Right cardiac atrium (tissue), 5 donors: ENCODE results near the gene FKBP6. TPM values are rescaled to one million over a fixed set of nuclear protein-coding genes. Genes with fewer than 3 reads are reported as not detected.
A peak's percentile ranks its signal among the peaks of the same experiment; 100 is the strongest.
"Not testable (repeated sequence)": the region's sequence is repeated elsewhere in the genome, so short reads cannot be mapped to it uniquely, and the experiment has no call there.

Source experiments
- ATAC-seq, 2 donors: fragments of 200-7000 bp; cut with Tn5 transposase; one replicate each; pipeline versions ENCODE4 v1.8.0 to v1.9.1; 2020; ENCODE audit warnings: moderate library complexity in 2 of 2, mild to moderate bottlenecking in 1 of 2
- DNase-seq, 3 donors: peaks; one replicate each; pipeline ENCODE4 v3.0.0-alpha.2; 2020
- H3K27ac ChIP-seq: one replicate; pipeline ENCODE4 v1.5.1; 2013; ENCODE audit warnings: mild to moderate bottlenecking, low read length, control low read depth, moderate library complexity
- H3K27me3 ChIP-seq: one replicate; pipeline ENCODE4 v1.6.1; 2013; ENCODE audit not compliant: control insufficient read depth, insufficient read depth
- H3K4me1 ChIP-seq: one replicate; pipeline ENCODE4 v1.6.1; 2013; ENCODE audit warnings: low read length; ENCODE audit not compliant: control insufficient read depth, insufficient read depth
- H3K4me3 ChIP-seq: one replicate; pipeline ENCODE4 v1.5.1; 2013; ENCODE audit warnings: low read length, control low read depth
- H3K9me3 ChIP-seq: one replicate; pipeline ENCODE4 v1.6.1; 2013; ENCODE audit warnings: low read length; ENCODE audit not compliant: control insufficient read depth
- WGBS: extraction: QIAGEN DNeasy Blood & Tissue Kit; methylation state at CpG from one replicate; pipeline ENCODE4 v1.1.7; 2013; 5-methylcytosine and 5-hydroxymethylcytosine counted together
- intact Hi-C, 4 donors: fragments of 100-400 bp; cut with DNase I; formaldehyde crosslinking; loops; one replicate each; pipeline versions ENCODE4 v1.11.0 to v1.14.0; 2022 to 2023
- long read RNA-seq, 4 donors: library from polyadenylated mRNA; unstranded; transcript quantifications; one replicate each; pipeline ENCODE4 v2.0.0, GENCODE V29; 2020 to 2021
- polyA plus RNA-seq: library from polyadenylated mRNA; stranded (reverse); fragments of 200-250 nt; gene quantifications from one replicate; pipeline ENCODE4 v1.2.3, GENCODE V29; 2013
- total RNA-seq, 4 donors: library from RNA; stranded (reverse); fragmentation: NEBNext Ultra II Directional; extraction: Animal tissue kit (Norgen Biotek cat#: 25700); gene quantifications; one replicate each; pipeline ENCODE4 v1.2.1, GENCODE V29; 2021
- donor health status: healthy with polysubstance abuse.
- donor health status: DM: no; HTN: yes; CAD: no.
- donor health status: DM: no; HTN: no; CAD: no.
- donor health status: DM: no; HTN: yes; CAD: no; lungs with severe emphysema.
- donor health status: DM: yes; HTN: yes; CAD: no.

Gene FKBP6, protein sequence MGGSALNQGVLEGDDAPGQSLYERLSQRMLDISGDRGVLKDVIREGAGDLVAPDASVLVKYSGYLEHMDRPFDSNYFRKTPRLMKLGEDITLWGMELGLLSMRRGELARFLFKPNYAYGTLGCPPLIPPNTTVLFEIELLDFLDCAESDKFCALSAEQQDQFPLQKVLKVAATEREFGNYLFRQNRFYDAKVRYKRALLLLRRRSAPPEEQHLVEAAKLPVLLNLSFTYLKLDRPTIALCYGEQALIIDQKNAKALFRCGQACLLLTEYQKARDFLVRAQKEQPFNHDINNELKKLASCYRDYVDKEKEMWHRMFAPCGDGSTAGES
- total RNA-seq (not detected), polyA plus RNA-seq (not detected)
- long read RNA-seq, donor 1, result 0 reads
- long read RNA-seq, donor 2, result 0 reads
- long read RNA-seq, donor 3, result 0 reads
- long read RNA-seq, donor 4, result 0 reads

DNA sequence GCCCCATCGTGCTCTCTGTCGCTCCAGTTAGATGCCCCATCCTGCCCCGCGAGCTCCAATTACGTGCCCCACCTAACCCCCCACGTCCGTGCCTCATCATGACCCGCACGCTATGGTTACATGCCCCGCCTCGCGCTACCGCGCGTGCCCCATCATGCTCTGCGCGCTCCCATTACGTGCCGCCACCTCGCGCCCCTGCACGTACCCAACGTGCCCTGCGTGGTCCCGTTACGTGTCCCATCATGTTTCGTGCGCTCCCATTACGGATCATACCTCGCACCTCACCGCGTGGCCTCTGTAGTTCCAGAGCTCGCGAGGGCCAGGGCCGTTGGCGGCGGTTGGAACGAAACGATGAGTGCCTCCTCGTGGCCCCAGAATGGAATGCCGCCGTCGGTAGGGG, at the start of gene FKBP6, which contains the start of gene TRIM50:
Gene FKBP6, plus strand, starts transcription at position 240 of the 400 bp plus-strand sequence. CDS start 268 bp downstream, outside the sequence.
Gene TRIM50, minus strand, starts transcription at position 161 of the 400 bp plus-strand sequence. CDS start 3,295 bp downstream, outside the sequence.
- not testable (repeated sequence) for H3K27ac ChIP-seq

DNA sequence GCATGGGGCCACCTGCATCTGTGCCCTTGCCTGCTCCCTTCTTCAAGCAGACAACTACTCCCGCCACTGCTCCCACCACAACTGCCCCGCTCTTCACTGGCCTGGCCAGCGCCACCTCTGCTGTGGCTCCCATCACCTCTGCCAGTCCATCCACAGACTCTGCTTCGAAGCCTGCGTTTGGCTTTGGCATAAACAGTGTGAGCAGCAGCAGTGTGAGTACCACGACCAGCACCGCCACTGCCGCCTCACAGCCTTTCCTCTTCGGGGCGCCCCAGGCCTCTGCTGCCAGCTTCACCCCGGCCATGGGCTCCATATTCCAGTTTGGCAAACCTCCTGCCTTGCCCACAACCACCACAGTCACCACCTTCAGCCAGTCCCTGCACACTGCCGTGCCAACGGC, 30.7 kb upstream of the FKBP6 start:
- no CpG with 5 or more reads among the region's 13 CpGs for WGBS
- H3K4me3 ChIP-seq, H3K9me3 ChIP-seq, DNase-seq, H3K27ac ChIP-seq, H3K27me3 ChIP-seq, intact Hi-C loops, ATAC-seq, H3K4me1 ChIP-seq: not testable (repeated sequence)

More for the DNA sequence above, at the start of gene FKBP6, which contains the start of gene TRIM50:
- WGBS, result 91% methylated on average over 43 of the region's 43 CpGs
- intact Hi-C loops, H3K27me3 ChIP-seq, DNase-seq, ATAC-seq, H3K4me3 ChIP-seq, H3K4me1 ChIP-seq, H3K9me3 ChIP-seq: not testable (repeated sequence)

DNA sequence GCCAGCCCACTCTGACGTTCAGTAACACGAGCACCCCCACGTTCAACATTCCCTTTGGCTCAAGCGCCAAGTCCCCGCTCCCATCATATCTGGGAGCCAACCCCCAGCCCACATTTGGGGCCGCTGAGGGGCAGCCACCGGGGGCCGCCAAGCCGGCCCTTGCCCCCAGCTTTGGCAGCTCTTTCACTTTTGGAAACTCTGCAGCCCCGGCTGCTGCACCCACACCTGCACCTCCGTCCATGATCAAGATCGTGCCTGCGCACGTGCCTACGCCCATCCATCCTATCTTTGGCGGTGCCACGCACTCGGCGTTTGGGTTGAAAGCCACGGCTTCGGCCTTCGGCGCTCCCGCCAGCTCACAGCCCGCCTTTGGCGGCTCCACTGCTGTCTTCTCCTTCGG, 30.3 kb upstream of the FKBP6 start:
- ATAC-seq, result not testable (repeated sequence)

DNA sequence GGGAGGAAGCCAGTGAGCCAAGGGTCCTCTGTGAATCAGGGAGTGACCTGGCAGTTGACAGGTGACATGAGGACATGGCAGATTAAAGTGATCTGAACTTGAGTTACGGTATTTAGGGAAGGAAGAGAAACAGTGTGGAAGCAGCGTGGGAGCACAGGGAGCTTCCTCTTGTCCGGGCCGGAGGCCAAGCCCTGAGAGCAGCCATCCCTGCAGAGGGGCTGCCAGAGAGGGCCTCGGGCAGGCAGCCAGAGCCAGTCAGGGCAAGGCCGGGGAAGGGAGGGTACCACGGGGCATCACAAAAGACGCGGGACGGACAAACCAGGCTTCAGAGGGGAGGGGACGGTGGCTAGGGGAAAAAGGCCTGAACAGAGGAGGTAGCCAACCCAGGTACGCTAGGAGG, 28.1 kb upstream of the FKBP6 start:
- ATAC-seq (peak; percentile 42 to 47), DNase-seq (peak in 1 of 3 donors; percentile 35)
- intact Hi-C loops, H3K4me3 ChIP-seq, H3K4me1 ChIP-seq, H3K9me3 ChIP-seq, H3K27me3 ChIP-seq, H3K27ac ChIP-seq: not testable (repeated sequence)
- 21% methylated on average over 8 of the region's 12 CpGs for WGBS

More for the DNA sequence above, 30.3 kb upstream of the FKBP6 start:
- H3K4me1 ChIP-seq, H3K27ac ChIP-seq, H3K9me3 ChIP-seq, H3K4me3 ChIP-seq, DNase-seq, intact Hi-C loops, H3K27me3 ChIP-seq: not testable (repeated sequence)
- WGBS, result 92% methylated on average over 26 of the region's 27 CpGs

DNA sequence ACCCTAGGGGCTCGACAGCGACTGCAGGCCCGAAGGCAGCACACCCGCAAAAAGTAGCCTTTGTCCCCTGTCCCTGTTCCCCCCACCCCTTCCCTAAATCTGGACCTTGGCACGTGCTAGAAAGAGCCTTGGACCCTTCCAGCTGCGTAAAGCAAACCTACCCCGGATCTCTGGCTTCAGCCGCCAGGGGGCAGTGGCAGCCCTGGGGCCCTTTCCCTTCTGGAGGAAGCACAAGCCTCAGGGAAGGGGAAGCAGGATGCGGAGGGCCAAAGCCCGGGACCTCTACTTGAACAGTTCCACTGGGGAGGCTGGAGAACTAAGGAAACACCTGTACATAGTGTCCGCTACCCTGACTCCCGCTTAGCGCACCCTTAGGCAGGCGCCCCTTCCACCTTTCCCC, 26.9 kb upstream of the FKBP6 start:
- DNase-seq, H3K4me3 ChIP-seq, intact Hi-C loops, H3K27ac ChIP-seq, H3K9me3 ChIP-seq, H3K4me1 ChIP-seq, H3K27me3 ChIP-seq: not testable (repeated sequence)
- 75% methylated on average over 10 of the region's 14 CpGs for WGBS
- ATAC-seq, result peak in 1 of 2 donors; percentile 16

DNA sequence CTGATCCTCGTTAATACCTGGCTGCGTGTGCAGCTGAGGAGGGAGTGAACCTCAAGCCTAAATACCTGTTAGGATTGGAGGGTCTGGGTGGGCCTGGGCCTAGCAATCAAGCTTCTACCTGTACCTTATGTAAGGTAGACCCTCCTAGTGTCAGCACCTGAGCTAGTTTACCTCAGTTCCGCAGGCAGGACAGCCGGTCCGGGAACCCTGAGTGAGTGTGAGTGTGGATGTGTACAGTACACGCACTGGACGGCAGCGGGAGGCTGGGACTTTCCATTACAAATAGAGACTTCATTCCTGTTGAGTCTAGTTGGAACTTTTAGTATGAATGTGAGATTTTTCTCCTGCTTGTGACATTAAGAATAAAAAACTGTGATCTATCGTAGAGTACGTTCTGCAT, 25.1 kb upstream of the FKBP6 start:
- H3K27me3 ChIP-seq, ATAC-seq, H3K27ac ChIP-seq, H3K9me3 ChIP-seq, H3K4me3 ChIP-seq, DNase-seq, H3K4me1 ChIP-seq, intact Hi-C loops: not testable (repeated sequence)
- WGBS, result 94% methylated on average over 10 of the region's 10 CpGs

DNA sequence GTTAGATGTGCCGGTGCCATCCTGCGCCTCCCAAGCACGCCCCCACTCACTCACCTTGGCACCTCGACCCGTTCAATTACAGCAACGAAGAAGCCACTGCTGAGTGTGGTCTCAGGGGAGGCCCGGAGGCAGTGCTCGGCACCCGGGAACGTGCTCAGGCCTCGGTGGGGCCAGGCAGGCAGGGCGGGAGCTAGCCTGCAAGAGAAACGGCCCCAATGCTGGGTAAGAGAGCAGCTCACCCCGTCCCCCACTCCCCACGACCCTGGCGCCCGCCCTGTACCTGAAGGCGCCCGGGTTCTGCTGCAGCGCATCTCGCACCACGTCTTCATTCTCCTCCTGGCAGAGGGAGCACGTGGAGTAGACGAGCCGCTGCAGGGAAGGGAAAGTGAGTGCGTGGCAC, 24.4 kb upstream of the FKBP6 start:
- 91% methylated on average over 26 of the region's 26 CpGs for WGBS
- ATAC-seq, result no peak
- intact Hi-C loops, result no loop called here

DNA sequence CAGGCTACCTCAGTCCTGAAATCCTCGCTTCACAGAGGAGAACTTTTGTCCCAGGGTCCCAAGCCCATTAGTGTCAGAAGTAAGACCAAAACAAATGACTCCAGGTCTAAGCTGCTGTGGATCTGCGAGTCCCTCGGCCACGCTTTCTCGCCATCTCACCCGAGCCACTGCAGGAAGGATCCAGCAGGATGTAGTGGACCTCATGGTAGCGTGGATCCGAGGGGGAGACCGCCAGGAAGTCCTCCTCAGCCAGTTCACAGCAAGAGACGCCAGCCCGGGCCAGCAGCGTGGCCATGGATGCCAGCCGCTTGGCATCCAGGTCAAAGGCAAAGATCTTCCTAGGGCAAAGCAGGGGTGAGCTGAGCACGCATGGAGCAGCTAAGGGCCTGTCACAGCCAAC, 23.9 kb upstream of the FKBP6 start:
- Histone ChIP-seq H3K27me3 (no peaks in the 10 kb centered on the region), H3K4me3 (no peak overlapping the region), H3K9me3 (no peaks in the 10 kb centered on the region), H3K27ac (no peak overlapping the region), H3K4me1 (peaks cover under 1% of the 10 kb centered on the region)
- 85% methylated on average over 14 of the region's 14 CpGs for WGBS
- intact Hi-C loops, result no loop called here
- ATAC-seq (no peak), DNase-seq (peak in 1 of 3 donors; percentile 35)

More for the DNA sequence above, 24.4 kb upstream of the FKBP6 start:
- no peaks in the 10 kb centered on the region for H3K27me3 ChIP-seq
- H3K27ac ChIP-seq, result no peak overlapping the region
- H3K4me3 ChIP-seq, result no peak overlapping the region
- no peaks in the 10 kb centered on the region for H3K9me3 ChIP-seq
- no peaks in the 10 kb centered on the region for H3K4me1 ChIP-seq
- DNase-seq, result peak in 2 of 3 donors; percentile 25 to 28

DNA sequence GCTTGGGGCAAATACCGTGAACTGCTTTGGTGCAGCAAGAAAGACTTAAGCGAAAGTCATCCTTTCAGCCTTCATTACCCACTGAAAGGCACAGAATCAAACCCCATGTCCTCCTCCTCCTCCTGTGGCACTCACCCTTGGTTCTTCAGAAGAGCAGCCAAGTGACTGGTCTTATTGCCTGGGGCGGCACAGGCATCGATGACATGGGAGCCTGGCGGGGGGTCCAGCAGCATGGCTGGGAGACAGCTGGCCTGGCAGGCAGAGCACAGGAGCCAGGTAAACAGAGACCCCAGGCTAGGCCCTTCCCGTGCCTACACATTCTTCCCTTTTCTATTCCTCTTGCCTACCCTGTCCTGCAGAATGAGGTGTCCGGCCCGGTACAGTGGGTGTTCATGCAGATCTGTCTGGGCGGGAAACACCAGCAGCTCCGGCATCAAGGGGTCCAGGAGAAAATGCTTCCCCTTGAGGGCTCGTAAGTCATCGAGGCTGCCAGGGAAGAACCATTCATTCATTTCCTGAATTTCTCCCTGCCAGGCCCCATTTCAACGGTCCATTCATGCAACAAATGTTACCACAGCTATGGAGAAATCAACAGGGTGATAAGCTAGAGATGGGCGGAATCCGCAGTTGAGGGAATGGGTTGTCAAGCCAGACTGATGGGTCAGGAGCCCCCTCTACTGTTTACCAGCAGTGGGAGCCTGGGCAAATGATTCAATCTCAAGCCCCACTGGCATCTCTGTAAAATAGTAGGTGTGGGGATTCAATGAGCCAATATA, 23.2 kb upstream of the FKBP6 start:
- H3K9me3 ChIP-seq, H3K27ac ChIP-seq, H3K4me1 ChIP-seq, intact Hi-C loops, H3K4me3 ChIP-seq, H3K27me3 ChIP-seq, ATAC-seq: not testable (repeated sequence)
- 79% methylated on average over 11 of the region's 15 CpGs for WGBS
- DNase-seq, result peak in 1 of 3 donors; percentile 38

DNA sequence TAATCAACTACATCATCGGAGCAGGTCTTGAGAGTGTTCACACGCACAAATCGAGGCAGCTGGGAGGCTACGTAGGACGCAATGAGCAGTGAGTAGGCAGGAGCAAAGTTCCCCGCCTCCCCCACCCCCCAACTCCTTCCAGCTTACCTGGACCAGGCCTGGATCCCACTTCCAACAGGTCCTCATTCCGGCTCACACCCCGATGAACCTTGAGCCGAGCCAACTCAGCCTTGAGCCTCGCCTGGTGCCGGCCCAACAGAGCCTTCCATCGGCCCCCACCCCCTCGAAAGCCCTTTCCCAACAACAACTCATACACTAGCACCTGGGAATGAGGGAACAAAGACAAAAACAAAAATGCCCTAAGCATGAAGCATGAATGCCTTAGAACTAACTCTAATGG, 20.5 kb upstream of the FKBP6 start:
- peaks cover 3% of the 10 kb centered on the region for H3K4me1 ChIP-seq
- no peaks in the 10 kb centered on the region for H3K27me3 ChIP-seq
- no peak overlapping the region for H3K27ac ChIP-seq
- intact Hi-C loops, result no loop called here
- 95% methylated on average over 13 of the region's 13 CpGs for WGBS
- H3K4me3 ChIP-seq, result no peak overlapping the region
- no peak for DNase-seq
- no peaks in the 10 kb centered on the region for H3K9me3 ChIP-seq
- ATAC-seq, result no peak
